Parathyroid adenoma (tissue), 2 donors: Measurements from ENCODE around the gene ANGPTL2.

ENCODE experiments used
- H2AFZ ChIP-seq: fragments of 300-600 bp; sonication (generic); one replicate; pipeline ENCODE4 v1.7.0; 2017; ENCODE audit warnings: antibody characterized with exemption, mild to moderate bottlenecking
- H3K27ac ChIP-seq: fragments of 300-600 bp; sonication (generic); one replicate; pipeline ENCODE4 v1.7.0; 2017
- H3K27me3 ChIP-seq: fragments of 300-600 bp; sonication (generic); one replicate; pipeline ENCODE4 v1.7.0; 2017; ENCODE audit warnings: low read length; ENCODE audit not compliant: control insufficient read depth, insufficient read depth
- H3K36me3 ChIP-seq: fragments of 300-600 bp; sonication (generic); one replicate; pipeline ENCODE4 v1.7.0; 2017; ENCODE audit warnings: low read length; ENCODE audit not compliant: control insufficient read depth, insufficient read depth
- H3K4me1 ChIP-seq: fragments of 300-600 bp; sonication (generic); one replicate; pipeline ENCODE4 v1.7.0; 2017; ENCODE audit warnings: control low read depth
- H3K4me2 ChIP-seq: fragments of 300-600 bp; sonication (generic); one replicate; pipeline ENCODE4 v1.7.0; 2017; ENCODE audit warnings: low read length
- H3K4me3 ChIP-seq: fragments of 300-600 bp; sonication (generic); one replicate; pipeline ENCODE4 v1.7.0; 2017; ENCODE audit warnings: low read depth, low read length
- H3K79me2 ChIP-seq: fragments of 300-600 bp; sonication (generic); one replicate; pipeline ENCODE4 v1.7.0; 2017; ENCODE audit warnings: control low read depth
- H3K9ac ChIP-seq: fragments of 300-600 bp; sonication (generic); one replicate; pipeline ENCODE4 v1.7.0; 2017; ENCODE audit warnings: mild to moderate bottlenecking
- H3K9me3 ChIP-seq: fragments of 300-600 bp; sonication (generic); one replicate; pipeline ENCODE4 v1.7.0; 2017; ENCODE audit warnings: low read length; ENCODE audit not compliant: control insufficient read depth
- TF ChIP-seq, protein P1 (sequence below): fragments of 300-600 bp; sonication (generic); IDR thresholded peaks from one replicate; pipeline ENCODE4 v1.7.0; 2017; ENCODE audit warnings: antibody characterized with exemption, mild to moderate bottlenecking
- donor health status: primary hyperparathyroidism.

Gene ANGPTL2

DNA sequence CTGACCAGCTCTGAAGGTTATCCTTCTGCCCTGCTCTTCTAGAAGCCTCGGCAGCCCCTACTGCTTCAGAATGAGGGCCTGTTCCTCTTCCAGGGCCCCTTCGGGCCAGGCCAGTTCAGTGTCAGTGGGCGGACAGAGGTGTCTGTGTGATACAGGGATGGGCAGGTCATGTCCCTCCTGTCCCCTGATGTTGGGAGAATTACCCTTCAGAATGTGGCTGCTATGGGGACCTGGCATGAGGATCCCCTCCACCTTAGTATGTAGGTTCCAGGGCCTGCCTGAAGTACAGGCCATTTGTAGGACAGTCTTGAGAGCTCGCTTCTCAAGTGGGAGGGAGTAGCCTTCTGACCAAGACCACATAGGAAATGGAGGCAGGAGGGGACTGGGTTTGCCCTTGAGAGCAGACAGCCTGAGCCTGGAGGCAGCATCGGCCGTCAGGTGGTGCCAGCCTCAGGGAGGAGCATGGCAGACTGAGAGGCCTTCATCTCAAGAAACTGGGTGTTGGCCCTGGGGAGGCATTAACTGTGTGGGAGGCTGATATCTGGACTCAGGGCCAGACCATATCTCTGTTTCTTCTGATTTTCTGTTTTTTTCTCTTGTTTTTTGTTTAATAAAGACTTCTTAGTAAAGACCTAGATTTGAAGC, 32.0 kb downstream of the ANGPTL2 start:
- Histone ChIP-seq H3K9ac (no peak overlapping the region), H3K27me3 (no peaks in the 10 kb centered on the region), H3K36me3 (no peaks in the 10 kb centered on the region), H3K27ac (no peak overlapping the region), H3K4me1 (no peaks in the 10 kb centered on the region), H3K79me2 (no peaks in the 10 kb centered on the region), H3K4me2 (no peak overlapping the region), H3K9me3 (no peaks in the 10 kb centered on the region), H2AFZ (no peak overlapping the region), H3K4me3 (no peak overlapping the region)
- TF ChIP-seq, protein P1, sequence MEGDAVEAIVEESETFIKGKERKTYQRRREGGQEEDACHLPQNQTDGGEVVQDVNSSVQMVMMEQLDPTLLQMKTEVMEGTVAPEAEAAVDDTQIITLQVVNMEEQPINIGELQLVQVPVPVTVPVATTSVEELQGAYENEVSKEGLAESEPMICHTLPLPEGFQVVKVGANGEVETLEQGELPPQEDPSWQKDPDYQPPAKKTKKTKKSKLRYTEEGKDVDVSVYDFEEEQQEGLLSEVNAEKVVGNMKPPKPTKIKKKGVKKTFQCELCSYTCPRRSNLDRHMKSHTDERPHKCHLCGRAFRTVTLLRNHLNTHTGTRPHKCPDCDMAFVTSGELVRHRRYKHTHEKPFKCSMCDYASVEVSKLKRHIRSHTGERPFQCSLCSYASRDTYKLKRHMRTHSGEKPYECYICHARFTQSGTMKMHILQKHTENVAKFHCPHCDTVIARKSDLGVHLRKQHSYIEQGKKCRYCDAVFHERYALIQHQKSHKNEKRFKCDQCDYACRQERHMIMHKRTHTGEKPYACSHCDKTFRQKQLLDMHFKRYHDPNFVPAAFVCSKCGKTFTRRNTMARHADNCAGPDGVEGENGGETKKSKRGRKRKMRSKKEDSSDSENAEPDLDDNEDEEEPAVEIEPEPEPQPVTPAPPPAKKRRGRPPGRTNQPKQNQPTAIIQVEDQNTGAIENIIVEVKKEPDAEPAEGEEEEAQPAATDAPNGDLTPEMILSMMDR: no peak

DNA sequence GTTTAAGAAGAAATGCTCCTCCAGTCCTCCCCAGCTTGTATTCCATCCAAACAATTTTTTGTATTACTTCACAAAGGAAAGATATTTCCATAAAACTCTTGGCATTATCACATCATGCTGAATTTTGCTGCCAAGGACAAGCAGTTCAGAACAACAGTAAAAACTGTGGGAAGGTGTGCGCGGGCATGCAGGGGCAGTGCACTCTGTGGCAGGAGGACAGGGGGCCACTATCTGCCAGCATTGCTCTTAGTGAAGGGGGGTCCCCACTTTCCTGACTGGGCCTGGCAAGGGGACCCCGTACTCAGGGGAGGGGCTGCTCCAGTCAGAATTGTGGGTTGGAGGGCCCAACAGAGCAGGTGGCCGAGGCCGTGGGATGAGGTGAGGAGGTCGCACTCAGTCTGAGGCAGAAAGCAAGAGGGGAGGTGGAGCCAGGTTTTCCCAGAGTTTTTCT, 32.8 kb downstream of the ANGPTL2 start:
- Histone ChIP-seq H3K27ac (no peak overlapping the region), H3K4me1 (no peaks in the 10 kb centered on the region), H3K4me2 (no peak overlapping the region), H2AFZ (no peak overlapping the region), H3K36me3 (no peaks in the 10 kb centered on the region), H3K9me3 (no peaks in the 10 kb centered on the region), H3K27me3 (no peaks in the 10 kb centered on the region), H3K79me2 (no peaks in the 10 kb centered on the region), H3K4me3 (no peak overlapping the region), H3K9ac (no peak overlapping the region)
- TF ChIP-seq, protein P1: no peak

DNA sequence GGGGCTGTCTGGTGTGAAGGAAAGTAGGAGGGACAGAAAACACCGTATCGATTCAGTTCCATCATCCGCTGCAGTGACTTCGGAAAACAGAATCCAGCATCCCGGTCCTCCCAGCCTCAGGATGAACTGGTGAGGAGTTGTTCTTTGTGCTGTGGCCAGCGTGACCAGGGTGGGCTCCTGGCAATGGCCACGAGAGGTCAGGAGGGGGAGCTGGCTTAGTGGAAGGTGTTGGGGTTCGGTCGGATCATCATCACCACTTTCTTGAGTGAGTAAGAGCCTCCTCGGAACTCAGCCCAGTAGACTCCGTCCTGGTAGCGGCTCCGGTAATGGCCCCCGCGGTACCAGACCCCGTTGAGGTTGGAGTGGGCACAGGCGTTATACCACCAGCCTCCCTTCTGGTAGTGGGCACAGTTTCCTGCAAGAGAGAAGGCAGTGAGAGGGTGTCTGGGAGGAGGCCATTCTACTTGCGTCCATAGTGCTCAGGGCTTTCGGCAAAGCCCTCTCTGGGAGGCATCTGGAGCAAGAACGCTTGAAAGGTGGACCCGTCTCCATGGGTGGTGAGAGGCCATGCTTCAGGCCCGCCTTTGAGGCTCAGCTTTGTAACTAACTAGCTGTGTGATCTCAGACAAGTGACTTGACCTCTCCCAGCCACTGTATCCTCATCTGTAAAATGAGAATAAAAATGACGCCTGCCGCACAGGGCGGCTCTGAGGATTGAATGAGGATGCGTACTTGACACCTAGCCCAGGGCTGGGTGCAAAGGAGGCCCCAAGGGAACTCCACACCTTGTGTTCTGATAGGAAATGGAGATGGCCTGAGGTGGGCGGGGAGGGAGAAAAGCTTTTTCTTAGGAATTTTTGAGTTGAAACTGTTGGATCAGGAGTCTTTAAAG, 33.5 kb downstream of the ANGPTL2 start:
- Histone ChIP-seq H3K4me2 (no peak overlapping the region), H3K27ac (no peak overlapping the region), H3K36me3 (no peaks in the 10 kb centered on the region), H3K4me3 (no peak overlapping the region), H3K27me3 (no peaks in the 10 kb centered on the region), H2AFZ (no peak overlapping the region), H3K9ac (no peak overlapping the region), H3K9me3 (no peaks in the 10 kb centered on the region), H3K79me2 (no peaks in the 10 kb centered on the region), H3K4me1 (no peaks in the 10 kb centered on the region)
- TF ChIP-seq, protein P1: no peak

DNA sequence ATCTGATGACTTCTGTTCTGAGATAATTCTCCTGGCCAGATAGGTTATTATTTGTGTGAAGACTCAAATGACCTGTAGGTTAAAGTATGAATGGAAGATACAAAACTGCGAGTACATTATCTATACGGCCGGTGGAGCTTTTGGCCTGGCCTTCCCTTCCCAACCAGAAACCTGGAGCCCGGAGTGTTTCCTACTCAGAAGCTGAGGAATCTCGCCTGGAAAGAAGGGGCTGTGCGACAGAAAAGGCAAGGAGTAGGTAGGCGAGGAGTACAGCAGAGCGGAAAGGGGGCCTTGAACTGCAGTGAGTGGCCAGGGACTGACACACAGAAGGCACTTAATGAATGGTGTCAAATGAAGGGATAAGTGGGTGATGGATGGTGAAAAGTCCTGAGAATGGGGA, 34.6 kb downstream of the ANGPTL2 start:
- Histone ChIP-seq H3K27me3 (no peaks in the 10 kb centered on the region), H3K4me2 (no peak overlapping the region), H3K9me3 (no peaks in the 10 kb centered on the region), H3K9ac (no peak overlapping the region), H3K36me3 (no peaks in the 10 kb centered on the region), H3K79me2 (no peaks in the 10 kb centered on the region), H3K4me3 (no peak overlapping the region), H2AFZ (no peak overlapping the region), H3K4me1 (no peaks in the 10 kb centered on the region), H3K27ac (no peak overlapping the region)
- TF ChIP-seq, protein P1: no peak
